T-helper 1 cell treated with Interleukin-12 subunit alpha and Interleukin-12 subunit beta and Interleukin-4 antibody, amounts not matched to agents 30 ng/mL and 1 ng/mL, for 36 hours (primary cell): Measurements from ENCODE around the gene KHDC4. TPM values are rescaled to one million over a fixed set of nuclear protein-coding genes. Genes with fewer than 3 reads are reported as not detected.

Experiments used
- intact Hi-C: fragments of 100-400 bp; cut with micrococcal nuclease; formaldehyde crosslinking; loops from one replicate; pipeline ENCODE4 v1.15.1; 2024
- total RNA-seq: library from RNA; stranded (reverse); gene quantifications from 2 replicates; pipeline ENCODE4 v1.2.3, GENCODE V29; 2022

KHDC4 gene
- total RNA-seq: 67.8 and 70.6 TPM in 2 replicates

- intact Hi-C loops: loop anchor here (1.0 to 10.0 kb wide), 14 partner anchors 12 to 810 kb away; partner anchors contain the start of genes CCT3, LAMTOR2, MEF2D and MRPL24
Measured at GRCh38 chr1:155934097-155934935, at the start of gene KHDC4. Gene KHDC4, minus strand, starts transcription at chr1:155934413. Its CDS starts 40 bp downstream, at chr1:155934373.

DNA sequence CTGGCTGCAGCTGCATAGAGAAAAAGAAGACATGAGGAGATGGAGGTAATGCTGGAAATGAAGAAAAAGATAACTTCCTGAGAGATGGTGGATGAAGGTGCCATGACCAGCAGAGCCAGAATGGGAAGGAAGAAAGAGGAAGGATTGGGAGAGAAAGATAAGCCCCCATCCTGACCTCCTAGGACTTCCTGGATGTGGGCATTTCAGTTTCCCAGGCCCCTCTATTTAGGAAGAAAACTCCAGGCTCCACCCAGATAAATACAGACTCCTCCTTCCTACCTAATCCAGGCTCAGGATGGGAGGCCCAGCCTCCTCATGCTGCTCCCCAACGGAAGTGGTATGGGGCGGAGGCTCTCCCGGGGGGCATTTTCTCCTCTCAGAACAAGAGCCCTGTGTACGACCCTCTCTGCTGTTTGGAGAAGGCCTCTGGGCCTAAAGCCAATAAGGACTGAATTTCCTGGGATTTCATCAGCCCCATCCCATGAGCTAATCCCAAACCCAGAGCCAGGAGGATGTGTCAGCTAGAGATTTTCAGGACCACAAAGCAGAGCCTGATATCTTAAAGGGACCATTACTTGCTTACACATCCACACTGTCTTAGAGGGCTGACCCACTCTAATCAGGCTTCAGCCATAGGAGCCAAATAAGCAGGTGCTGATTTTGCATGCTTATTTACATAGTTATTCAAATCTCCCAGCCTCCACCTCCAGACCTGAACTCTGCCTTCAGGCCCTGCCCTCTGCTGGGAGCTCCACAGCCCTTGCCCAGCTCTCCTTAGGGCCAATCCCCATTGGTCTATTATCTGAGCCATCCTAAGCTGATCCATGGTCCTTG, 49.2 kb upstream of the KHDC4 start:
- intact Hi-C loops: no loop called here

- intact Hi-C loops: no loop called here
Measured at GRCh38 chr1:155982106-155982505, 47.9 kb upstream of the KHDC4 start.

GRCh38 chr1:155981266-155982088, 47.3 kb upstream of the KHDC4 start:
- intact Hi-C loops: loop anchor here (1.0 kb wide), 1 partner anchor 8 kb away; no protein-coding TSS in a partner anchor

DNA sequence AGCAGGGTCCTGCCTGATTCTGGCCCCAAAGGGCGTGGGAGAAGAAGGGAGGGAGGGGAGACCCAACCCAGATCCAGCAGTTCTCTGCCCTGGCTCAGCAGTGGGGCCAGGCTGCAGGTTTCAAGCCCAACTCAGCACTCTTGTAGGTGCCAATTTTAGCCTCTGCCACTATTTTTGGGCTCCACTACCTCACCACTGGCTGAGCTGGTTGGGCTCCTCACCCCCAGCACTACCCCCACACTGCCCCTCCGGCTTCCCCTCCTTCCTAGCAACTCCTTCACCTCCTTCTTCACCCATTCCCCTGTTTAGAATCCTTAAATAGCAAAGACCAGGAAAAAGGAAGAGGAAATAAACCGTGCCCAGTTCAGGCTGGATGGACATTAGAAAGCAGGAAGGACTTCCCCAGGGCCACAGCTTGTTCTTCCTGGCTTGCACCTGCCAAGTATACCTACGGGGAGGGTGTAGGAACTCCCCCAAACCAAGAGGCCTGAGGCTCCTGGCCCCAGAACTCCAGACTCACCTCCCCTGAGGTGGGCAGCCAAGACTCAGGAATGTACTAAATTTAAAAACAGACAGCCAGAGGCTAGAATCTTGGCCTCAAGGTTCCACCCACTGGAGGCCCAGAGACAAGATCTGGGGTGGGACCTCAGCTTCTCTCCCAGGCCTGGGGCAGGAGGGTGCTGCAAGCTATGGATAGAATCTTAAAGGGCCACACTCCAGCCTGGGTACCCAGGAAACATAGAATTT, 45.6 kb upstream of the KHDC4 start:
- intact Hi-C loops: loop anchor here (1.0 to 2.0 kb wide), 3 partner anchors 8 to 69 kb away; partner anchors contain the start of gene RIT1

GRCh38 chr1:155978973-155979429, 44.8 kb upstream of the KHDC4 start:
- intact Hi-C loops: loop anchor here (1.0 to 2.0 kb wide), 6 partner anchors 8 to 119 kb away; partner anchors contain the start of genes LAMTOR2 and RIT1

- intact Hi-C loops: loop anchor here (1.0 to 2.0 kb wide), 5 partner anchors 26 to 118 kb away; partner anchors contain the start of genes LAMTOR2 and RIT1
Measured at GRCh38 chr1:155978325-155978972, 44.2 kb upstream of the KHDC4 start, which contains the start of gene ARHGEF2. Gene ARHGEF2, minus strand, starts transcription at chr1:155978547. Its CDS starts 120 bp downstream, at chr1:155978427.

GRCh38 chr1:155977690-155978324, 43.6 kb upstream of the KHDC4 start:
- intact Hi-C loops: loop anchor here (1.0 to 2.0 kb wide), 7 partner anchors 27 to 118 kb away; partner anchors contain the start of genes KHDC4, LAMTOR2, RIT1 and SSR2

GRCh38 chr1:155976913-155977689, 42.9 kb upstream of the KHDC4 start:
- intact Hi-C loops: loop anchor here (1.0 to 2.0 kb wide), 2 partner anchors 43 to 44 kb away; partner anchors contain the start of genes KHDC4 and SSR2

- intact Hi-C loops: loop anchor here (2.0 kb wide), 1 partner anchor 45 kb away; the partner anchor contains the start of gene SSR2
Measured at GRCh38 chr1:155976062-155976912, 42.1 kb upstream of the KHDC4 start.

- intact Hi-C loops: loop anchor here (1.0 to 2.0 kb wide), 3 partner anchors 8 to 45 kb away; partner anchors contain the start of gene SSR2
Measured at GRCh38 chr1:155975375-155976061, 41.3 kb upstream of the KHDC4 start.

GRCh38 chr1:155974208-155975115, 40.2 kb upstream of the KHDC4 start:
- intact Hi-C loops: loop anchor here (1.0 to 2.0 kb wide), 2 partner anchors 7 to 14 kb away; no protein-coding TSS in a partner anchor

GRCh38 chr1:155973723-155974122, 39.5 kb upstream of the KHDC4 start:
- intact Hi-C loops: loop anchor here (2.0 kb wide), 1 partner anchor 15 kb away; no protein-coding TSS in a partner anchor

DNA sequence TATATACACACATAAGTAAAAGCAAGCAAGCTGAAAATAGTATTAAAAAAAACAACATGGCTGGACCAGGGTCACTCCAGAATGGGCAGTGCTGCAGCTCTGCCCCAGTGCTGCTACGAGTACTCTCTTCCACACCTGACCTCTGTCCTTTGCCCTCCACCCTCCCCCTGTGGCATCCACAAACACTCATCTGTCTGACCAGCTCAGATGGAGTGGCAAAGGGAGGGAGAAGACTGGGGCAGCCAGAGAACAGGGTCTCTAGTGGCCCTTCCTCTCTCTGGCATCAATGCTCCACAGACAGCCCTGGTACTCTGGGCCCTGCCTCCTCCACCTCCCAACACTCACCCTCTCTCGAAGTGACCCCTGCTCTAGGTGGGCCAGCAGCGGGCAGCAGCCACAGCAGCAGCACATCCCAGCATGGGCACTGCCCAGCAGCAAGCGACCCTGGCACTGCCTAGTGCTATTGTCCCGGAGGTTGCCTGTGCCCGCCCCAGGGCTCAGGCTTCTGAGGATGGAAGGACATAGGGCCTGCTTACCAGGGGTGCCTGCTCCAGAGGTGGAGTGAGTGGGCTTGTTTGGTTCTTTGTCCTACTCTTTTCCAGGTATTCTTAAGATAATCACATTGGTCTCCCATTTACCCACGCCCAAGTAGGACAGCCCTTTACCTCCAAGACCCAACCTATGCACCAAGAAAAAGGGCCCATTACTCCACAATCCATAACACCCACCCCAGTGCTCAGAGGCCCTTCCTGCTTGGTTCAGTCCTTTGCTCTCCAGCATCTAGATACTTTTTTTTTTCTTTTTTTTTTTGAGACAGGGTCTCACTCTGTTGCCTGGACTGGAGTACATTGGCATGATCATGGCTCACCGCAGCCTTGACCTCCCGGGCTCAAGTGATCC, 37.9 kb upstream of the KHDC4 start:
- intact Hi-C loops: loop anchor here (1.0 kb wide), 1 partner anchor 7 kb away; no protein-coding TSS in a partner anchor
